Mesodermal cell (in vitro differentiated cells): ENCODE data around the gene RAB37.

Source experiments
- H3K27ac ChIP-seq: 2 replicates; pipeline ENCODE4 v1.7.0; 2013; ENCODE audit warnings: mild to moderate bottlenecking, low read depth, low read length, moderate library complexity; ENCODE audit not compliant: severe bottlenecking
- H3K36me3 ChIP-seq: 2 replicates; pipeline ENCODE4 v1.7.1; 2013; ENCODE audit warnings: mild to moderate bottlenecking, low read length, moderate library complexity; ENCODE audit not compliant: control insufficient read depth, insufficient read depth
- H3K4me1 ChIP-seq: one replicate; pipeline ENCODE4 v1.7.1; 2013; ENCODE audit warnings: mild to moderate bottlenecking, low read length; ENCODE audit not compliant: insufficient read depth, control insufficient read depth, poor library complexity, severe bottlenecking
- H3K4me3 ChIP-seq: 2 replicates; pipeline ENCODE4 v1.7.0; 2013; ENCODE audit warnings: low read length, control low read depth, mild to moderate bottlenecking; ENCODE audit not compliant: insufficient read depth, poor library complexity, severe bottlenecking; ENCODE audit errors: extremely low read depth
- H3K9me3 ChIP-seq: 2 replicates; pipeline ENCODE4 v1.7.1; 2013; ENCODE audit warnings: mild to moderate bottlenecking, low read length, moderate library complexity; ENCODE audit not compliant: control insufficient read depth
- WGBS, 2 experiments: methylation state at CpG; one replicate each; pipeline ENCODE4 v1.1.5; 2013; ENCODE audit warnings: missing lambda C conversion rate in 2 of 2; ENCODE audit not compliant: insufficient coverage in 2 of 2; 5-methylcytosine and 5-hydroxymethylcytosine counted together

Gene RAB37

GRCh38 chr17:74738051-74738996 lies 1.3 kb downstream of the RAB37 start:
- H3K36me3 ChIP-seq, result no peaks in the 10 kb centered on the region
- no peak overlapping the region for H3K4me3 ChIP-seq
- H3K27ac ChIP-seq, result no peak overlapping the region
- H3K9me3 ChIP-seq, result no peaks in the 10 kb centered on the region
- peaks cover 26% of the 10 kb centered on the region for H3K4me1 ChIP-seq
- WGBS, 2 experiments, result 76 to 80% methylated on average over 11 to 16 of the region's 16 CpGs

- Histone ChIP-seq H3K4me1 (peaks cover 26% of the 10 kb centered on the region), H3K36me3 (no peaks in the 10 kb centered on the region), H3K27ac (no peak overlapping the region), H3K9me3 (no peaks in the 10 kb centered on the region), H3K4me3 (no peak overlapping the region)
- 90 to 98% methylated on average over 6 to 9 of the region's 12 CpGs for WGBS, 2 experiments
Observed at GRCh38 chr17:74739227-74739831, 2.3 kb downstream of the RAB37 start.

GRCh38 chr17:74740173-74740572 lies 3.1 kb downstream of the RAB37 start:
- Histone ChIP-seq H3K27ac (no peak overlapping the region), H3K4me1 (peaks cover 31% of the 10 kb centered on the region), H3K36me3 (no peaks in the 10 kb centered on the region), H3K9me3 (no peaks in the 10 kb centered on the region), H3K4me3 (no peak overlapping the region)
- 90 to 98% methylated on average over 5 to 6 of the region's 6 CpGs for WGBS, 2 experiments

DNA sequence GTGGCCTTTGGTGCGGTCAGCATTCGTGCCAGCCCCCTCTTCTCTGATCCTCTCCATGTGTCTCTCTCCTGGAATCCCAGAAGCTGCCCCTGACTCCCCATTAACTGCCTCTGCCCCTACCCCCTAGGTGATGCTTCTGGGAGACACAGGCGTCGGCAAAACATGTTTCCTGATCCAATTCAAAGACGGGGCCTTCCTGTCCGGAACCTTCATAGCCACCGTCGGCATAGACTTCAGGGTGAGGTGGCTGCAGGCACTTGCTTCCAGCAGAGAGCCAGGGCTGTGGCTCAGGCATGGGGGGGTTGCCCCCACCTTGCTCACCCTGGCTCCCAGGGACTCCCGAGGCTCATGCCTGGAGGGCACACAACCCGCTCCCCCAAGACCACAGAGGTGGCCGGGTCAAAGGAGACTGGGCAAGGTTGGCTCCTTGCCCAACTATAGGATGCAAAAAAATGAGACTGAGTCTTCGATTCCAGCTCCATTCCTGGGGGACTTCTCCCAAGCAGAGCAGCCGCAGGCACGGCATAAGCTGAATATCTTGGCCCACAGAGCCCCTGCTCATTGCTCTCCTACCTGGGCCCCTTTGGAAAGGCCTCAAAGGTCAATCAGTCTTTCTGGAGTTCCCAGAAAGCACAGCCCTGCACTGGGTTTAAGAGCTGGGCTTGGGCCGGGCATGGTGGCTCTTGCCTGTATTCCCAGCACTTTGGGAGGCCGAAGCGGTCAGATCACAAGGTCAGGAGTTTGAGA lies 3.8 kb downstream of the RAB37 start:
- WGBS, 2 experiments, result 90 to 95% methylated on average over 17 of the region's 17 CpGs
- Histone ChIP-seq H3K27ac (no peak overlapping the region), H3K4me3 (no peak overlapping the region), H3K4me1 (peaks cover 38% of the 10 kb centered on the region), H3K36me3 (no peaks in the 10 kb centered on the region), H3K9me3 (no peaks in the 10 kb centered on the region)

DNA sequence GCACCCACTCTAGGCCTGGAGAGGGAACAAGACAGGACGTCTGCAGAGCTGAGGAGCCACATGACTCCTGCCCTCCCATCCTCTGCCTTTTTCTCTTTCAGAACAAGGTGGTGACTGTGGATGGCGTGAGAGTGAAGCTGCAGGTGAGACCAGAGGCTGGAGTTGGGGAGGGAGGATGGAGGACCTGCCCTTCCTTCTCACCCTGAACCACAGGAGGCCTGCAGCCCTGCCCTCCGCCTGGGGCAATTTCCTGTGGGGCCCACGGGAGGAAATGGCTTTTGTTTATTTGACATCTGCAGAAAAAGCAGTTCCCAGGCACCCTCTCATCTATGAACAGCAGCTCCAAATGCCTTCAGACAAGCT lies 5.1 kb downstream of the RAB37 start:
- Histone ChIP-seq H3K36me3 (no peaks in the 10 kb centered on the region), H3K4me3 (no peak overlapping the region), H3K4me1 (peaks cover 50% of the 10 kb centered on the region), H3K9me3 (no peaks in the 10 kb centered on the region), H3K27ac (no peak overlapping the region)
- WGBS, 2 experiments, result 29 to 50% methylated on average over 1 of the region's 4 CpGs

- no peaks in the 10 kb centered on the region for H3K36me3 ChIP-seq
- no peak overlapping the region for H3K4me3 ChIP-seq
- WGBS, 2 experiments, result 95% methylated on average over 8 of the region's 9 CpGs
- no peak overlapping the region for H3K27ac ChIP-seq
- H3K9me3 ChIP-seq, result no peaks in the 10 kb centered on the region
- peaks cover 54% of the 10 kb centered on the region for H3K4me1 ChIP-seq
Observed at GRCh38 chr17:74742978-74743545, 6.0 kb downstream of the RAB37 start.

- no peak overlapping the region for H3K4me3 ChIP-seq
- no peaks in the 10 kb centered on the region for H3K9me3 ChIP-seq
- H3K4me1 ChIP-seq, result peaks cover 48% of the 10 kb centered on the region
- WGBS, 2 experiments, result 60% methylated on average over 1 of the region's 2 CpGs; no CpG with 5 or more reads in 1 of the 2 experiments
- H3K36me3 ChIP-seq, result no peaks in the 10 kb centered on the region
- no peak overlapping the region for H3K27ac ChIP-seq
Observed at GRCh38 chr17:74743755-74744154, 6.7 kb downstream of the RAB37 start.

DNA sequence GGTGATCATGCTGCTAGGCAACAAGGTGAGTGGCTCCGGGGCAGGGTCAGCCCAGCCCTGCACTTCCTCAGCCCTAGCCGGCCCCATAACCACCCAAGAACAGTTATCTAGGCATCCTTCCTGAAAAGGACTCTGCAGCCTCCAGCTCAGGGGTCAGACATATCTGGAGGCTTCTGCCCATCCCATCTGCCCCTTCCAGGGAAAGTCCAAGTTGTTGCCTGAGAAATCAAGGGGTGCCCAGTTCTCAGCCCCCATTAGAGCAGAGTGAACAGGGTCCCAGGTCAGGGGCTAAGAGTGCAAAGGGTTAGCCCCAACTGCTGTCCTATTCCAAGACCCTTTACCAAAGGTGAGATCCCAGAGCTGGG lies 7.3 kb downstream of the RAB37 start:
- no peaks in the 10 kb centered on the region for H3K9me3 ChIP-seq
- H3K36me3 ChIP-seq, result no peaks in the 10 kb centered on the region
- no peak overlapping the region for H3K27ac ChIP-seq
- WGBS, 2 experiments, result 44 to 57% methylated on average over 2 of the region's 2 CpGs
- H3K4me3 ChIP-seq, result no peak overlapping the region
- H3K4me1 ChIP-seq, result peaks cover 47% of the 10 kb centered on the region

DNA sequence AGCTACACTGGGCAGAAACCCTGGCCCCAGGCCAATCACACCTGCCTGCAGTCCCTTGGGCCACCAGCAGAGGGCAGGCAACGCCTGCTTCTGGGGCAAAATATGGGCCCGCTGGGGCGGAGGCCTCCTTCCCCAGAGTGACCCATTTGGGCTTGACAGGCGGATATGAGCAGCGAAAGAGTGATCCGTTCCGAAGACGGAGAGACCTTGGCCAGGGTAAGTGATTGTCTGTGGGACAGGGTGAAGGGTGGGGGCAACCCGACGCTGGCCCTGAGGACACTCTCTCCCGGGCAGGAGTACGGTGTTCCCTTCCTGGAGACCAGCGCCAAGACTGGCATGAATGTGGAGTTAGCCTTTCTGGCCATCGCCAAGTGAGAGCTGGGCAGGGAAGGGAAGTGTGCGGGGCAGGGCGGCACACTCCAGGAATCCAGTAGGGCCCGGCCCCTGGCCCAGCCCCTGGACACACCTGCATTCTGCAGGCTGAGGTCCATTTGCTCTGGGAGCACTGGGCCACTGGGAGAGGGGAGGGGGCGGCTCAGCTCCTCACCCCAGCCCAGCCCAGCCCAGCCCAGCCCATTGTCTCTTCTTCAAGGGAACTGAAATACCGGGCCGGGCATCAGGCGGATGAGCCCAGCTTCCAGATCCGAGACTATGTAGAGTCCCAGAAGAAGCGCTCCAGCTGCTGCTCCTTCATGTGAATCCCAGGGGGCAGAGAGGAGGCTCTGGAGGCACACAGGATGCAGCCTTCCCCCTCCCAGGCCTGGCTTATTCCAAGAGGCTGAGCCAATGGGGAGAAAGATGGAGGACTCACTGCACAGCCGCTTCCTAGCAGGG lies 7.9 kb downstream of the RAB37 start:
- Histone ChIP-seq H3K4me3 (no peak overlapping the region), H3K36me3 (no peaks in the 10 kb centered on the region), H3K4me1 (peaks cover 47% of the 10 kb centered on the region), H3K9me3 (no peaks in the 10 kb centered on the region), H3K27ac (no peak overlapping the region)
- 26 to 40% methylated on average over 15 to 21 of the region's 24 CpGs for WGBS, 2 experiments
